ENCODE results near the gene MOB1B. TPM values are rescaled to one million over a fixed set of nuclear protein-coding genes. Genes with fewer than 3 reads are reported as not detected.
A peak's percentile ranks its signal among the peaks of the same experiment; 100 is the strongest.

MOB1B gene
- total RNA-seq, 2 donors from 2014 or later: 9.2 to 12.7 TPM

DNA sequence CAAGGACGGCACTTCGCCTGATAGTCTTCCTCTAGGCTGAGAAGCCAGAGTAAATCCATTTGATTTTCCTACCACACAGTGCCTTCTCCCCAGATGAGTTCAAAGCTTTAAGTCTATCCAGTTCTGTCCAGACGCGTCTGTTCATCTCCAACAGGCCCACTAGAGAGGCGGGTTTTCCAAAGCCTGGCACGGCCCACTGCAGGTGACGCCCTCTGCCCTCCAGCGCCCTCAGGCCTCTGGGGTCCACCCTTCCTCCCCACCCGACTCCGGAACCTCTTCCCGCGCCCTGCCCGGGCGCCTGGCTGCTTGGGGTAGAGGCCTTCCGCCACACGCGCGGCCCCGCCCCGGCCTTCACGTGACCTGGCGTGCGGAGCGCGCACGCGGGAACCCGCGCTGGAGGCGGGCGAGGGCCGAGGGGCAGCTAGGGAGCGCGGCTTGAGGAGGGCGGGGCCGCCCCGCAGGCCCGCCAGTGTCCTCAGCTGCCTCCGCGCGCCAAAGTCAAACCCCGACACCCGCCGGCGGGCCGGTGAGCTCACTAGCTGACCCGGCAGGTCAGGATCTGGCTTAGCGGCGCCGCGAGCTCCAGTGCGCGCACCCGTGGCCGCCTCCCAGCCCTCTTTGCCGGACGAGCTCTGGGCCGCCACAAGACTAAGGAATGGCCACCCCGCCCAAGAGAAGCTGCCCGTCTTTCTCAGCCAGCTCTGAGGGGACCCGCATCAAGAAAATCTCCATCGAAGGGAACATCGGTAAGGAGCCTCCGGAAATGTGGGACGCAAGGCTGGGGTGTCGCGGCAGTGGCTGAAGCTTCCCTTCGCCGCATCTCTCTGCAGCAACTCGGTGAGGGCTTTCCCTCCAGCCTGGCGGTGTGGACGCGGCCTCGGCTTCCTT, 91.3 kb downstream of the MOB1B start, which contains the start of gene DCK:
Gene DCK (plus strand): TSS at position 469 of the 888 bp plus-strand sequence. CDS start 187 bp downstream, at position 656.
- Histone ChIP-seq H3K36me3 (replicated peaks in 1 of 2; ENCODE audit: insufficient read depth in 1 of 2, low read depth in 2 of 2) (no peaks in the 10 kb centered on the region), H3K4me3 (peak within 1 kb of the TSS; percentile 54 to 57), H3K27me3 (no peaks in the 10 kb centered on the region), H3K27ac (peak within 1 kb of the TSS; percentile 43 to 89 (median 86)), H3K9me3 (no peaks in the 10 kb centered on the region), H3K4me1 (peaks cover 29% of the 10 kb centered on the region)
- DNase-seq (peak; percentile 89 to 94 (median 90)), ATAC-seq (peak; percentile 95)
- TF ChIP-seq POLR2A (IDR thresholded peaks at IDR 0.05) (peak; percentile 90 to 96 (median 96)), CTCF (IDR thresholded peaks at IDR 0.05) (peak in 2 of 7 experiments; percentile 9 to 24)
- intact Hi-C loops (cut with DNase I): no loop called here
- 1 to 2% methylated on average over 10 to 74 of the region's 74 CpGs for WGBS, 2 donors

DNA sequence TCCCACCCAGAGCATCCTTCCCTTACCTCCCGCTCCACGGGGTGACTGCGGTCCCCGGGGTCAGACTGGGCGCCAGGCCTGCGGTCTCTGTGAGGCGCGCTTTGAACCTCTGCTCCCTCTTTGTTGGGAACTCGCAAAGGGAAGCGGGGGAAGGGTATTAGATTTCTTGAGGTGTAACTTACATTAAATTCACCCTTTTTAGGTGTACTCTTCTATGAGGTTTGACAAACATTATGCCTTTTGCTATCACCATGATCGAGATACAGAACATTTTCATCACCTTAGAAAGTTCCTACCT, 91.8 kb downstream of the MOB1B start:
- Histone ChIP-seq H3K9me3 (no peaks in the 10 kb centered on the region), H3K4me1 (peaks cover 29% of the 10 kb centered on the region), H3K36me3 (replicated peaks in 1 of 2; ENCODE audit: insufficient read depth in 1 of 2, low read depth in 2 of 2) (peaks cover 0 to under 1% of the 10 kb centered on the region in 2 donors), H3K27ac (peak overlapping the region; percentile 43 to 89 (median 86)), H3K4me3 (peak overlapping the region; percentile 54 to 57), H3K27me3 (no peaks in the 10 kb centered on the region)
- ATAC-seq: no peak
- DNase-seq: no peak
- intact Hi-C loops (cut with DNase I): no loop called here
- 1% methylated on average over 9 to 11 of the region's 11 CpGs for WGBS, 2 donors
- no peak for TF ChIP-seq POLR2A (IDR thresholded peaks at IDR 0.05)
- no peak for TF ChIP-seq CTCF (IDR thresholded peaks at IDR 0.05)

DNA sequence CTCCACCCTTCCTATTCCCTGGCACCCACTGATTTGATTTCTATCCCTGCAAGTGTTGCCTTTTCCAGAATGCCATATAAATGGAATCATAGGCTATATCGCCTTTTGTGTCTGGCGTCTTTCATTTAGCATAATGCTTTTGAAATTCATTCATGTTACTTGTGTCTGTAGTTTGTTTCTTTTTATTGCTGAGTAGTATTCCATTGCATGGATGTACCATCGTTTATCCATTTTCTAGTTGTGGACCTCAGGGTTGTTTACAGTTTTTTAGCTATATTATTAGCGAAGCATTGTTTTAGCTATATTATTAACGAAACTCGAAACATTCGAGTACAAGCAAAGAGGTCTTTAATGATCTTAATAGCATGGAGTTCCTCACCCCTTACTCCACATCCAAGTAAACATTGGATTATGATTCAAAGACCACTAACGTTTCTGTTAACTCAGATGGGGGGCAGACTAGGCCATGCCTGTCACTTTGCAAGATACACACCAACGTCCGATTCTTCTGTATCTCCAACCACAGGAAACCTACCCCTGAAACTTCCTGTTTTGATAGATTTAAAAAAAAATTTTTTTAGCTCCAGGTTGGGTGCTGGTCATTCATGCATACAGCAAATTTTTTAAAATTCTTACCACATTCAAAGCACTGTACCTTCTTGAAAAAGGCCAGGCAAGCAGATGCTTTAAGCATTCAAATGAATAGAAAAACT, 92.4 kb downstream of the MOB1B start:
- WGBS, 2 donors: 62 to 69% methylated on average over 10 of the region's 10 CpGs
- intact Hi-C loops (cut with DNase I): no loop called here
- DNase-seq (no peak), ATAC-seq (no peak)
- H3K27ac ChIP-seq: peak overlapping the region in 1 of 4 donors; percentile 88
- H3K4me1 ChIP-seq: peaks cover 29% of the 10 kb centered on the region
- H3K36me3 ChIP-seq (replicated peaks in 1 of 2; ENCODE audit: insufficient read depth in 1 of 2, low read depth in 2 of 2): peaks cover 0 to 2% of the 10 kb centered on the region in 2 donors
- H3K27me3 ChIP-seq: no peaks in the 10 kb centered on the region
- TF ChIP-seq CTCF (IDR thresholded peaks at IDR 0.05) (no peak), POLR2A (IDR thresholded peaks at IDR 0.05) (no peak)
- no peaks in the 10 kb centered on the region for H3K9me3 ChIP-seq
- peak overlapping the region in 1 of 2 donors; percentile 57 for H3K4me3 ChIP-seq

- no peak for ATAC-seq
- peaks cover 0 to 2% of the 10 kb centered on the region in 2 donors for H3K36me3 ChIP-seq (replicated peaks in 1 of 2; ENCODE audit: insufficient read depth in 1 of 2, low read depth in 2 of 2)
- TF ChIP-seq CTCF (IDR thresholded peaks at IDR 0.05) (no peak), POLR2A (IDR thresholded peaks at IDR 0.05) (no peak)
- no peak overlapping the region for H3K4me3 ChIP-seq
- H3K27me3 ChIP-seq: no peaks in the 10 kb centered on the region
- no peaks in the 10 kb centered on the region for H3K9me3 ChIP-seq
- no peak overlapping the region for H3K27ac ChIP-seq
- WGBS, 2 donors: 69 to 76% methylated on average over 4 of the region's 4 CpGs
- peaks cover 29% of the 10 kb centered on the region for H3K4me1 ChIP-seq
- no peak for DNase-seq
- intact Hi-C loops (cut with DNase I): no loop called here
Observed at GRCh38 chr4:70996018-70996360, 93.8 kb downstream of the MOB1B start.

All from body of pancreas (tissue), 4 donors.